Thymus (tissue), 11 donors: Measurements from ENCODE around the gene MAT1A. TPM values are rescaled to one million over a fixed set of nuclear protein-coding genes. Genes with fewer than 3 reads are reported as not detected.
"Not testable (repeated sequence)": the region's sequence is repeated elsewhere in the genome, so short reads cannot be mapped to it uniquely, and the experiment has no call there.

ENCODE experiments used
- DNase-seq, 9 donors: peaks; one replicate each; pipeline ENCODE4 v3.0.0-alpha.2; 2013; ENCODE audit warnings: low spot score in 9 of 9, low read depth in 6 of 9, missing footprints in 1 of 9
- H3K27ac ChIP-seq, 2 donors: one replicate each; pipeline ENCODE4 v1.5.1; 2013; ENCODE audit warnings: control low read depth in 1 of 2, low read depth in 1 of 2, low read length in 1 of 2, mild to moderate bottlenecking in 1 of 2, moderate library complexity in 1 of 2
- H3K27me3 ChIP-seq, 2 donors: one replicate each; pipeline ENCODE4 v1.5.1; 2013; ENCODE audit warnings: low read length in 1 of 2; ENCODE audit not compliant: control insufficient read depth in 2 of 2, insufficient read depth in 1 of 2
- H3K36me3 ChIP-seq, 2 donors: one replicate each; pipeline ENCODE4 v1.5.1; 2013; ENCODE audit warnings: low read length in 1 of 2, mild to moderate bottlenecking in 1 of 2, moderate library complexity in 1 of 2; ENCODE audit not compliant: control insufficient read depth in 2 of 2, insufficient read depth in 2 of 2
- H3K4me1 ChIP-seq, 2 donors: one replicate each; pipeline ENCODE4 v1.5.1; 2013; ENCODE audit warnings: low read length in 2 of 2; ENCODE audit not compliant: control insufficient read depth in 2 of 2, insufficient read depth in 2 of 2
- H3K4me3 ChIP-seq, 2 donors: one replicate each; pipeline ENCODE4 v1.5.1; 2013; ENCODE audit warnings: low read length in 2 of 2, control low read depth in 1 of 2, mild to moderate bottlenecking in 1 of 2
- H3K9me3 ChIP-seq, 2 donors: one replicate each; pipeline ENCODE4 v1.5.1; 2013; ENCODE audit warnings: low read length in 1 of 2, mild to moderate bottlenecking in 1 of 2; ENCODE audit not compliant: control insufficient read depth in 2 of 2, insufficient read depth in 1 of 2
- WGBS: extraction: QIAGEN DNeasy Blood & Tissue Kit; methylation state at CpG from one replicate; pipeline ENCODE4 v1.1.7; 2013; 5-methylcytosine and 5-hydroxymethylcytosine counted together
- polyA plus RNA-seq: library from polyadenylated mRNA; stranded (reverse); fragments of 200-250 nt; gene quantifications from one replicate; pipeline ENCODE4 v1.2.3, GENCODE V29; 2013
- total RNA-seq: library from RNA; stranded (reverse); fragments of 120-200 nt; gene quantifications from one replicate; pipeline ENCODE4 v1.2.4, GENCODE V29; 2013
- donor health status: healthy.

The MAT1A gene
- total and polyA plus RNA-seq, 2 donors: 0.38 to 0.46 TPM

GRCh38 chr10:80319725-80320290, 30.4 kb upstream of the MAT1A start:
- Histone ChIP-seq H3K27ac (no peak overlapping the region), H3K4me3 (no peak overlapping the region), H3K27me3 (no peaks in the 10 kb centered on the region), H3K4me1 (peaks cover 6 to 12% of the 10 kb centered on the region in 2 donors), H3K36me3 (no peaks in the 10 kb centered on the region), H3K9me3 (peaks cover 0 to 9% of the 10 kb centered on the region in 2 donors)
- WGBS: over 99% methylated on average over 2 of the region's 2 CpGs
- DNase-seq: no peak

DNA sequence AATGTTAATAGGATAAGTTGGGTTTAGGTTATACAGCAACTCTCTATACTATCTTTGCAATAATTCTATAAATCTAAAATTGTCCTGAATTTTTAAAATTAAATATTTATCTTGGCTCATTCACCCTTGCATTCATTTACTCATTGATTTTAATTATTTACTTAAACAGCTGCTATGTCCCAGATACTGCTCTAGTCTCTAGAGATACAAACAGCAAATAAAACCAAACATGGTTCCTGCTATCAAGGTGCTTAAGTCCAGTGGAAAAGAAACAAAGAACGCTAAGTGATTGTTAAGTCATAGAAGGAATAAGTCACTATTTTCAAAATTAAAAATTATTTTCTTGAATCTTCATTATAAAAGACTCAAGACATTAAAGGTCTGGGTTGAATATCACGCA, 29.9 kb upstream of the MAT1A start:
- H3K27me3 ChIP-seq: no peaks in the 10 kb centered on the region
- no peak for DNase-seq
- no peak overlapping the region for H3K4me3 ChIP-seq
- peaks cover 0 to 9% of the 10 kb centered on the region in 2 donors for H3K9me3 ChIP-seq
- no peak overlapping the region for H3K27ac ChIP-seq
- H3K4me1 ChIP-seq: peaks cover 6 to 12% of the 10 kb centered on the region in 2 donors
- over 99% methylated on average over 2 of the region's 2 CpGs for WGBS
- H3K36me3 ChIP-seq: no peaks in the 10 kb centered on the region

DNA sequence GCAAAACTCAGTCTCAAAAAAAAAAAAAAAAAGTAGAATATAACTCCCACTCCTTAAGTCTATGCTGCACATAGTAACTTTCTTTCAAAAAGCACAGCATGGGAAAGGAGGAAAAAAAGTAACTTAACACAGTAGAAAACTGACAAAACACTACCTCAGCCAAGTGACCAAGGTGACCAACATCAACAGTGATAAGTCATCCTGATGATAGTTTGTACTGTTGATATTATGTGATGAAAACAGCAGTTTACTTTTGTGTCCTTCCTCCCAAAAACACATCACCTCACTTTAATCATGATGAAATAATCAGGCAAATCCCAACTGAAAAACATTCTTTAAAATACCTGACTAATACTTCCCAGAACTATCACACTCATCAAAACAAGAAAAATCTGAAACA, 29.3 kb upstream of the MAT1A start:
- H3K27ac ChIP-seq: no peak overlapping the region
- peaks cover 0 to 9% of the 10 kb centered on the region in 2 donors for H3K9me3 ChIP-seq
- H3K27me3 ChIP-seq: no peaks in the 10 kb centered on the region
- H3K4me1 ChIP-seq: peaks cover 6 to 12% of the 10 kb centered on the region in 2 donors
- H3K36me3 ChIP-seq: no peaks in the 10 kb centered on the region
- no peak overlapping the region for H3K4me3 ChIP-seq
- no peak for DNase-seq

DNA sequence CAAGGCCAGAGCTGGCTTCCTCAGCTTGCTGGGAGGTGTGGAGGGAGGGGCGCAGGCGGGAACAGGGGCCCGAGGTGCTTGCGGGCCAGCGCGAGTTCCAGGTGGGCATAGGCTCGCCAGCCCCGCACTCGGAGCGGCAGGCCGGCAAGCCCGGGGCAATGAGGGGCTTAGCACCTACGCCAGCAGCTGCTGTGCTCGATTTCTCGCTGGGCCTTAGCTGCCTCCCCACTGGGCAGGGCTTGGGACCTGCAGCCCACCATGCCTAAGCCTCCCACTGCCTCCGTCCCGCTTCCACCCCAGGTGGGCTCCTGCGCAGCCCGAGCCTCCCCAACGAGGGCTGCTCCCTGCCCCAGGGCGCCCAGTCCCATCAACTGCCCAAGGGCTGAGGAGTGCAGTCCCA, 25.9 kb upstream of the MAT1A start:
- Histone ChIP-seq H3K36me3 (no peaks in the 10 kb centered on the region), H3K27ac (no peak overlapping the region), H3K9me3 (peaks cover 0 to 9% of the 10 kb centered on the region in 2 donors), H3K4me3 (no peak overlapping the region), H3K4me1 (no peaks in the 10 kb centered on the region), H3K27me3 (no peaks in the 10 kb centered on the region)
- 96% methylated on average over 21 of the region's 21 CpGs for WGBS
- DNase-seq: no peak

GRCh38 chr10:80313523-80313922, 24.1 kb upstream of the MAT1A start:
- Histone ChIP-seq H3K36me3 (no peaks in the 10 kb centered on the region), H3K27ac (no peak overlapping the region), H3K4me1 (no peaks in the 10 kb centered on the region), H3K4me3 (no peak overlapping the region), H3K27me3 (no peaks in the 10 kb centered on the region), H3K9me3 (peaks cover 0 to 9% of the 10 kb centered on the region in 2 donors)
- 79% methylated on average over 5 of the region's 5 CpGs for whole genome bisulfite sequencing
- no peak for DNase-seq

GRCh38 chr10:80305989-80306388, 16.5 kb upstream of the MAT1A start:
- WGBS: 95% methylated on average over 3 of the region's 3 CpGs
- H3K27ac ChIP-seq, DNase-seq, H3K27me3 ChIP-seq, H3K4me1 ChIP-seq, H3K9me3 ChIP-seq, H3K4me3 ChIP-seq, H3K36me3 ChIP-seq: not testable (repeated sequence)

GRCh38 chr10:80296942-80297341, 7.5 kb upstream of the MAT1A start:
- Histone ChIP-seq H3K9me3 (no peaks in the 10 kb centered on the region), H3K36me3 (no peaks in the 10 kb centered on the region), H3K4me3 (no peak overlapping the region), H3K27ac (no peak overlapping the region), H3K4me1 (no peaks in the 10 kb centered on the region), H3K27me3 (no peaks in the 10 kb centered on the region)
- no peak for DNase-seq
- 93% methylated on average over 3 of the region's 3 CpGs for WGBS

- H3K27ac ChIP-seq: no peak overlapping the region
- DNase-seq: no peak
- H3K36me3 ChIP-seq: no peaks in the 10 kb centered on the region
- WGBS: 97% methylated on average over 6 of the region's 6 CpGs
- H3K9me3 ChIP-seq: no peaks in the 10 kb centered on the region
- no peak overlapping the region for H3K4me3 ChIP-seq
- no peaks in the 10 kb centered on the region for H3K27me3 ChIP-seq
- peaks cover 0 to 9% of the 10 kb centered on the region in 2 donors for H3K4me1 ChIP-seq
These were observed 3.3 kb upstream of the MAT1A start for GRCh38 chr10:80292607-80293239.

DNA sequence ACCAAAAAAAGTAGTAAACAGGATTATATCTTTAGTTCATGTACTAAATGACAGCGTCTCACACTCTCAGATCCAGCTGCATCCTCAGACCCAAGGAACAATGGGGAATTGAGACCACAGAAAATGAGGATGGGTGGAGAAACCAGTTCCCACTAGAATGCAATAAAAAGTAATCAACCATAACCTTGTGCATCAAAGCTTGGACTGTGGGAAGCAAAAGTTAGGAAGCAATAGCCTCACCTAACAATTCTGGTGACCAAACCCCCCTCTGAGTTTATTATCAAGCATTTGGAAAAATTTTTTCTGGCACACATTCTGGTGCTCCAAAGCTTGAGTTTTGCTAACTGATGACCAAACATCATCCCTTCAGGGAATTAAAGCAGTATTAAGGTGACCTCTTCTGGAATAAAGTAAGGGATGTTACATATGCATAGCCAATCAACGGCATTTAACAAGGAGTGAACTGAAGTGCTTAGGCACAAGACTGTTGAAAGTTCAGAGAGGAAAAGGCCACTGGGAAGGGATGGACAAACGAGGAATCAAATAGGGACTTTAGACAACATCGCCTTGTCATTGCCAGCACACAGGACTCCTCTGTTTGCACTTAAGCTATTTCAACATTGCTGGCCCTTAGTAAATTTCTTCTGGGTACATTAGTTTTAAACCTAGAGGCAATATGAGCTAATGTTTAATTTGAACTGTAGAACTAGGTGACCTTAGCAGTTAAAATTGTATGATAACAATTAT, 1.2 kb upstream of the MAT1A start:
- H3K36me3 ChIP-seq: no peaks in the 10 kb centered on the region
- WGBS: 93% methylated on average over 4 of the region's 4 CpGs

More for the DNA sequence above, 1.2 kb upstream of the MAT1A start:
- Histone ChIP-seq H3K4me3 (no peak overlapping the region), H3K9me3 (no peaks in the 10 kb centered on the region), H3K27ac (no peak overlapping the region), H3K27me3 (no peaks in the 10 kb centered on the region), H3K4me1 (peaks cover 0 to 9% of the 10 kb centered on the region in 2 donors)
- DNase-seq: no peak
